ENCODE measurements around the gene GLIPR1.
"Not testable (repeated sequence)": the region's sequence is repeated elsewhere in the genome, so short reads cannot be mapped to it uniquely, and the experiment has no call there.

Gene GLIPR1

GRCh38 chr12:75476071-75476470 lies 4.5 kb upstream of the GLIPR1 start:
- no peak for DNase-seq

GRCh38 chr12:75477137-75477536 lies 3.4 kb upstream of the GLIPR1 start:
- DNase-seq, result no peak

DNA sequence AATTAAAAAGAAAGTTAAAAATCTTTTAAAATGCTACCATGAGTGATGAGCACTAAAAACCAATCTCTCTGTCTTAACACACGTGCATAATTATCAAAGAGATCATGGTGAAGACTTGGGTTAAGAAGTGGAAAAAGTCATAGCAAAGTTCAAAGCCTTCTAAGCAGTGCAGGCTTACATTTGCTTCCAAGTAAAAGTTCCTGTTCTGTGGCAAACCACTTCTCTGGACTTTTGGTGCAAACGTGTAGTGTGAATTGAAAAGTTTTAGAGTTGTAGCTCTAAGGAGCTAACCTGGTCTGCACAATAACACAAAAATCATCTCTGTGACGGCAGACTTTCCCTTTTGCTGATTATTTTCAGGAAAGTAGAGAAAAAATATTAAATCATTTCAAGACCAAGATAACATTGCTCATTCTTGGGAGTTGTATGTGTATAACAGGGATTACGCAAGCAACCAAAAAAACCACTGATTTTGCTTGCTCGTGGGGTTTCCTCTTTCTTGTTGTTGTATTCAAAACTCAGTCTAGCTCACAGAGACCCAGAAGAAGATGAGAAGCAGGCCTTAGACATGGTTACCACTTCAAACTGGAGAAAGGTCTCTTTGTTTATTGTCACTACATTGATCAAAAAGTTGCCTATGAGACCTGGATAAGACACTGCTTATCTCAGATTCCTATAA lies 2.3 kb upstream of the GLIPR1 start:
- no peak for DNase-seq

GRCh38 chr12:75479963-75480461 lies 543 bp upstream of the GLIPR1 start:
- DNase-seq, result no peak

GRCh38 chr12:75481013-75481705 lies 604 bp downstream of the GLIPR1 start:
- DNase-seq, result no peak

DNA sequence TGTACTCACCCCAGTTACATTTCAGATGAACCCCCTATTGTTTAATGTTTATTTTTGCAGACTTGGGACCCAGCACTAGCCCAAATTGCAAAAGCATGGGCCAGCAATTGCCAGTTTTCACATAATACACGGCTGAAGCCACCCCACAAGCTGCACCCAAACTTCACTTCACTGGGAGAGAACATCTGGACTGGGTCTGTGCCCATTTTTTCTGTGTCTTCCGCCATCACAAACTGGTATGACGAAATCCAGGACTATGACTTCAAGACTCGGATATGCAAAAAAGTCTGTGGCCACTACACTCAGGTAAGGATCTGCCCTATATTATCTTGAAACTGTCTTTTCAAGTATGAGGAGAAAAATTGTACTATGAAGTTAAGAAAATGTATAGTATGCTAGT lies 1.2 kb downstream of the GLIPR1 start:
- no peak for DNase-seq

DNA sequence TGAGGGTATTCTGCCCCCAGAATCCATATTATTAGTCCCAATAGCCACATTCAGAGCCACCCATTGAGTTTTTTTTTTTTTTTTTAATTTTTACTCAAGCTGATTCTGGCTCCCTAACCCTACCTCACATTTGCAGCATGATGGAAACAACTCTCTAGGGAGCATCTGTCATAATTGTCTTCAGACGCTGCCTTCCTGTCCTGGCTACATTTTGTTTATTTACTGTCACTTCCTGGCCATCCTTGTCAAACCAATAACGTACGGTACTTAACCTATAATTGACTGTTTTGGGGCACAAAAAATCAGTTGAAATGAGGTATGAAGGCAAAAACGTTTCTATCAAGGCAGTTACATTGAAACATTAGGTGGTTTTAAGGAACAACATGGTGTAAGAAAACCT lies 2.1 kb downstream of the GLIPR1 start:
- no peak for DNase-seq

DNA sequence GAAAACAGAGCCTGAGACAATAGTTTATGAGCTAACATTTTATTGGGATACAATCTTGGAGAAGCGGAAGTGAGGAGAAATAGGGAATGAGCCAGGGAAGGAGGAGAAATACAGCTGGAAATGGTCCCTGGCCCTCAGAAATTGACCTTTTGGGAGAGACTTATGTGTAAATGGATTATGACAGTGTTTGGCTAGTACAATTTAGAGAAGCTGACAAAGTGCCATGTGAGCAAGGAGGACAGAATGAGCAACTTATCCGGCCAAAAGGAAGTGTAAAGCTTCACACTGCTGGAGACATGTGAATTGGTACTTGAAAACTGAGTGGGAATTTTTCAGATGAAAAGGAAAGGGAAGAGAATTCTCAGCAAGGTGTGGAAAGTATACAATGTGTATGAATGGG lies 2.9 kb downstream of the GLIPR1 start:
- no peak for DNase-seq

- DNase-seq, result not testable (repeated sequence)
Measured at GRCh38 chr12:75484450-75484849, 3.9 kb downstream of the GLIPR1 start.

DNA sequence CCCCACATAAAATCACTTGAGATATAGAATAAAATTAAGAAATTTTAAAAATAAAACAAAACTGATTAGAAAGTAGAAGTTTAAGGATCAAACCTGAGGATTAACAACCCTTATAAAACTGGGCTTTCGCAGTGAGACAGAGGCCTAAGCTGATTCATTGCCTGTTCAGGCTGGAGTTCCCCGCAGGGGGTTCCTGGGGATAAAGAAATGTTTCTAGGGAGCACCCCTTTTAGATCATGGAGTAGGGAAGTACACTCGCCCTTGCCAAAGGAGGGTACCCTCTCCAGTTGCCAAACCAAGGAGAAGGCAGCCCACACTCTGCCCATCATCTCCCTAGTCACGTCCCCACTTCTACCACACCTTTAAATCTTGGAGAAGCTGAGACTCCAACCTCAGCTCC lies 6.8 kb downstream of the GLIPR1 start:
- DNase-seq, result no peak

- DNase-seq, result no peak
Measured at GRCh38 chr12:75488553-75488952, 8.0 kb downstream of the GLIPR1 start.

DNA sequence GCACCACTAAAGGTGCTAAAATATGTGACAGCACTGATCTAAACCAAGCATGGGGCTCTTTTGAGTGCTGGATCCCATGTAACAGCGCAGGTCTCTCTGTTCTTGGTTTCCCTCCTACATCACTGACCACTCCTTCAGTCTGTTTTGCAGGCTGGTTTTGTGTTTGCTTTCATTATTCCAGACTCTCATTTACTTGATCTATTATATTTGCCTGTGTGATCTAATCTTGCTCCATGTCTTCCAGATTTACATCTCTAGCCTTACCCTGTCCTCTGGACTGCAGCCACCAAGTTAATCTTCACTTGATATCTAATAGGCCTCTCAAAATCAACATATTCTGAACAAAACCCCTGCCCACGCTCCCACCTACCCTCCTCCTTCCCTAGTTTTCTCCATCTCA lies 8.6 kb downstream of the GLIPR1 start:
- DNase-seq, result no peak

- no peak for DNase-seq
Measured at GRCh38 chr12:75489613-75490210, 9.2 kb downstream of the GLIPR1 start.

DNA sequence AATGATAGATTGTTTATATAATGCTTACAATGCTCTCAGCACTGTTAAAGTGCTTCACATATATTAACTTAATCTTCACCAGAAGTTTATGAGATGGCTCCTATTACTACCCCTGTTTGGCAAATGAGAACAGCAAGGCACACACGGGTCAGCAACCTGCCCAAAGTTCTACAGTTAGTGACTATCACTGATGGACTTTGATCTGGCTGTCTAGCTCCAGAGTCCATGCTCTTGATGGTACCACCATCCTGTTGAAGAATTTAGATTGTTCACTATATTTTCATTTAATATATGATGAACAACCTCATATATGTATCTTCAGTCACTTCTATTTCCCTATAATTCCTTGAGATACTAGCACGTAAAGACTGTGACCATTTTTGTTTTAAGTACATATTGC lies 10.6 kb downstream of the GLIPR1 start:
- no peak for DNase-seq

- DNase-seq, result no peak
Measured at GRCh38 chr12:75503459-75503858, 22.9 kb downstream of the GLIPR1 start.

GRCh38 chr12:75503866-75504265 lies 23.3 kb downstream of the GLIPR1 start:
- no peak for DNase-seq

- DNase-seq, result peak; percentile 15
Measured at GRCh38 chr12:75505706-75506312, 25.3 kb downstream of the GLIPR1 start.

- no peak for DNase-seq
Measured at GRCh38 chr12:75507086-75507485, 26.5 kb downstream of the GLIPR1 start.

GRCh38 chr12:75508159-75508558 lies 27.6 kb downstream of the GLIPR1 start:
- DNase-seq, result no peak

DNA sequence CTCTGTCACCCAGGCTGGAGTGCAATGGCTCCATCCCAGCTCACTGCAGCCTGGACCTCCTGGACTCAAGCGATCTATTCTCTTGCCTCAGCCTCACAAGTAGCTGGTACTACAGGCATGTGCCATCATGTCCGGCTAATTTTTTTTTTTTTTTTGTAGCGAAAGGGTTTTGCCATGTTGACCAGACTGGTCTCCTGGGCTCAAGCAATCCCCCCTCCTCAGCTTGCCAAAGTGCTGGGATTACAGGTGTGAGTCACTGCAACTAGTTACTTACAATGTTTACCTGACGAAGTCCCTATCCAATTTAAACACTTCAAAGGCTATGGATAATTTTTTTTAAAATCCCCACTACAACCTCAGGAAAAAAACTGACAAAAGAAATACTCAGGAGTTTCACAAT lies 29.1 kb downstream of the GLIPR1 start:
- no peak for DNase-seq

- DNase-seq, result peak; percentile 98
Measured at GRCh38 chr12:75511116-75512048, 30.8 kb downstream of the GLIPR1 start, which contains the start of gene KRR1. Gene KRR1, minus strand, starts transcription at chr12:75511609. Its CDS starts 12 bp downstream, at chr12:75511597.

DNA sequence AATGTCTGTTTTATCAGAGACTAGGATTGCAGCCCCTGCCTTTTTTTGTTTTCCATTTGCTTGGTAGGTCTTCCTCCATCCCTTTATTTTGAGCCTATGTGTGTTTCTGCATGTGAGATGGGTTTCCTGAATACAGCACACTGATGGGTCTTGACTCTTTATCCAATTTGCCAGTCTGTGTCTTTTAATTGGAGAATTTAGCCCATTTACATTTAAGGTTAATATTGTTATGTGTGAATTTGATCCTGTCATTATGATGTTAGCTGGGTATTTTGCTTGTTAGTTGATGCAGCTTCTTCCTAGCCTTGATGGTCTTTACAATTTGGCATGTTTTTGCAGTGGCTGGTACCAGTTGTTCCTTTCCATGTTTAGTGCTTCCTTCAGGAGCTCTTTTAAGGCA lies 40.7 kb downstream of the GLIPR1 start:
- not testable (repeated sequence) for DNase-seq

Data from NCI-H510A treated with DMSO at 0.1 percent for 48 hours (cell line).